Activated naive CD4-positive, alpha-beta T cell treated with anti-CD3 and anti-CD28 coated beads, Interleukin-2, amount 50 U/mL, for 16 hours (primary cell): ENCODE measurements around the gene ZDHHC14.

Source experiments
- DNase-seq: peaks from one replicate; pipeline ENCODE4 v3.0.0-alpha.2; 2020

ZDHHC14 gene

GRCh38 chr6:157655139-157655538, 274.1 kb downstream of the ZDHHC14 start:
- DNase-seq = no peak

GRCh38 chr6:157656437-157656997, 275.5 kb downstream of the ZDHHC14 start:
- no peak for DNase-seq

- no peak for DNase-seq
These were observed 276.8 kb downstream of the ZDHHC14 start for GRCh38 chr6:157657754-157658153.

- DNase-seq = no peak
These were observed 277.3 kb downstream of the ZDHHC14 start for GRCh38 chr6:157658301-157658700.

- DNase-seq = no peak
These were observed 278.7 kb downstream of the ZDHHC14 start for GRCh38 chr6:157659536-157660271.

- DNase-seq = no peak
These were observed 279.4 kb downstream of the ZDHHC14 start for GRCh38 chr6:157660414-157660813.

GRCh38 chr6:157661652-157662051, 280.7 kb downstream of the ZDHHC14 start:
- DNase-seq = no peak

- no peak for DNase-seq
These were observed 282.3 kb downstream of the ZDHHC14 start for GRCh38 chr6:157663261-157663660.

GRCh38 chr6:157665180-157665579, 284.2 kb downstream of the ZDHHC14 start:
- DNase-seq = no peak

- no peak for DNase-seq
These were observed 285.7 kb downstream of the ZDHHC14 start for GRCh38 chr6:157666729-157667128.

- peak; percentile 51 for DNase-seq
These were observed 286.4 kb downstream of the ZDHHC14 start for GRCh38 chr6:157667211-157668008.

- no peak for DNase-seq
These were observed 287.0 kb downstream of the ZDHHC14 start for GRCh38 chr6:157668009-157668401.

- no peak for DNase-seq
These were observed 287.7 kb downstream of the ZDHHC14 start for GRCh38 chr6:157668713-157669112.

GRCh38 chr6:157669323-157669722, 288.3 kb downstream of the ZDHHC14 start:
- DNase-seq = no peak

- DNase-seq = no peak
These were observed 288.8 kb downstream of the ZDHHC14 start for GRCh38 chr6:157669747-157670216.

GRCh38 chr6:157670466-157671186, 289.6 kb downstream of the ZDHHC14 start:
- no peak for DNase-seq

GRCh38 chr6:157672726-157673412, 291.9 kb downstream of the ZDHHC14 start:
- DNase-seq = no peak

- no peak for DNase-seq
These were observed 292.6 kb downstream of the ZDHHC14 start for GRCh38 chr6:157673596-157673995.

GRCh38 chr6:157674061-157674460, 293.1 kb downstream of the ZDHHC14 start:
- DNase-seq = no peak

GRCh38 chr6:157675831-157676230, 294.8 kb downstream of the ZDHHC14 start:
- no peak for DNase-seq

- no peak for DNase-seq
These were observed 295.3 kb downstream of the ZDHHC14 start for GRCh38 chr6:157676241-157676640.

- DNase-seq = no peak
These were observed 296.2 kb downstream of the ZDHHC14 start for GRCh38 chr6:157677235-157677634.
